GM12865 (cell line): ENCODE measurements around the gene DAPK1.

Experiments used
- DNase-seq: peaks from one replicate; pipeline ENCODE4 v3.0.0; 2010; ENCODE audit warnings: low read depth
- H3K4me3 ChIP-seq: 2 replicates; pipeline ENCODE4 v1.5.1; 2011; ENCODE audit warnings: mild to moderate bottlenecking, low read depth, low read length, control low read depth
- TF ChIP-seq, protein P1 (sequence below): IDR thresholded peaks from 2 replicates; pipeline ENCODE4 v1.5.1; 2011; ENCODE audit warnings: low read length, control low read depth, low read depth, inconsistent platforms; ENCODE audit not compliant: insufficient read depth; ENCODE audit errors: missing control alignments

Gene DAPK1

DNA sequence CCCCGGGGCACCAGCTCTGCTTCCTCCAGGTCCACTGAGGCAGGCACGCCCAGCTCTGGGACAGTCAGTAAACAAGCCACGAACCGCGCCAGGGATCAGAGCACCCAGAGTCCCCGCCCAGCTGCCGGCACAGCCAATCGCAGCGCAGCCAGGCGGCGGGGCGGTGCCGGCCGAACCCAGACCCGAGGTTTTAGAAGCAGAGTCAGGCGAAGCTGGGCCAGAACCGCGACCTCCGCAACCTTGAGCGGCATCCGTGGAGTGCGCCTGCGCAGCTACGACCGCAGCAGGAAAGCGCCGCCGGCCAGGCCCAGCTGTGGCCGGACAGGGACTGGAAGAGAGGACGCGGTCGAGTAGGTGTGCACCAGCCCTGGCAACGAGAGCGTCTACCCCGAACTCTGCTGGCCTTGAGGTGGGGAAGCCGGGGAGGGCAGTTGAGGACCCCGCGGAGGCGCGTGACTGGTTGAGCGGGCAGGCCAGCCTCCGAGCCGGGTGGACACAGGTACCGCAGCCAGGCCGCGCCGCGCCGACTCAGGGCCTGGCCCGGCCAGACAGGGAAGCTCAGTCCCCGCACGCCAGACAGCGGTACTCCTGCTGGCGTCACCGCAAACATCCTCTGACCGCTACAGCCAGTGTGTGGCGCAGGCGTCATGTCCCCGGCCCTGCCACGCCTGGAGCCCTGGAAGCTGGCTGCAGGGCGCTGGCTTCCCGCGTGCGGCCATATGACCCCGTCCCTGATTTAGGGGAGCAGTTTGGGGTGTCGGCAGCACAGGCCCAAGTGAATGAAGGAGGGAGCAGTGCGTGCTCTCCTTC is 228.4 kb downstream of the DAPK1 start, which contains the start of gene CTSL:
Gene CTSL, plus strand, starts transcription at position 220 of the 810 bp plus-strand sequence. CDS start 1,485 bp downstream, outside the sequence.
- DNase-seq = no peak
- no peak within 1 kb of the TSS for H3K4me3 ChIP-seq
- TF ChIP-seq, protein P1, sequence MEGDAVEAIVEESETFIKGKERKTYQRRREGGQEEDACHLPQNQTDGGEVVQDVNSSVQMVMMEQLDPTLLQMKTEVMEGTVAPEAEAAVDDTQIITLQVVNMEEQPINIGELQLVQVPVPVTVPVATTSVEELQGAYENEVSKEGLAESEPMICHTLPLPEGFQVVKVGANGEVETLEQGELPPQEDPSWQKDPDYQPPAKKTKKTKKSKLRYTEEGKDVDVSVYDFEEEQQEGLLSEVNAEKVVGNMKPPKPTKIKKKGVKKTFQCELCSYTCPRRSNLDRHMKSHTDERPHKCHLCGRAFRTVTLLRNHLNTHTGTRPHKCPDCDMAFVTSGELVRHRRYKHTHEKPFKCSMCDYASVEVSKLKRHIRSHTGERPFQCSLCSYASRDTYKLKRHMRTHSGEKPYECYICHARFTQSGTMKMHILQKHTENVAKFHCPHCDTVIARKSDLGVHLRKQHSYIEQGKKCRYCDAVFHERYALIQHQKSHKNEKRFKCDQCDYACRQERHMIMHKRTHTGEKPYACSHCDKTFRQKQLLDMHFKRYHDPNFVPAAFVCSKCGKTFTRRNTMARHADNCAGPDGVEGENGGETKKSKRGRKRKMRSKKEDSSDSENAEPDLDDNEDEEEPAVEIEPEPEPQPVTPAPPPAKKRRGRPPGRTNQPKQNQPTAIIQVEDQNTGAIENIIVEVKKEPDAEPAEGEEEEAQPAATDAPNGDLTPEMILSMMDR = no peak

DNA sequence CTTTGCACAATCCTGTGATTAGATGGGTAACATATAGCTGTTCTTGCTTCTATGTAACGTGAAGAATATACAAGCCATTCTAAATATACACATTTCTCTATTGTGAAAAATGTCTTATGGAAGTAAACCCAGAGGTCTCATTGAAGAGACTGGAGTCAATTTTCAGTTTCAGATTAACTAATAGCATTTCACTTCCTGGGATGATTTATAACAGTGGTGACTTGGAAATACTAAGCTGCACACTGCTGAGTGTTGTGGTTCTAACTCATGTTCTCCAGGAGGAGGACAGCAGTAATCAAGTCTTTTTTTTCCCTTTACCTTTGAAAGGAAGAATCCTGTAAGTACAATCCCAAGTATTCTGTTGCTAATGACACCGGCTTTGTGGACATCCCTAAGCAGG is 231.6 kb downstream of the DAPK1 start:
- no peak for DNase-seq
- TF ChIP-seq, protein P1 = no peak
- H3K4me3 ChIP-seq = no peak overlapping the region

DNA sequence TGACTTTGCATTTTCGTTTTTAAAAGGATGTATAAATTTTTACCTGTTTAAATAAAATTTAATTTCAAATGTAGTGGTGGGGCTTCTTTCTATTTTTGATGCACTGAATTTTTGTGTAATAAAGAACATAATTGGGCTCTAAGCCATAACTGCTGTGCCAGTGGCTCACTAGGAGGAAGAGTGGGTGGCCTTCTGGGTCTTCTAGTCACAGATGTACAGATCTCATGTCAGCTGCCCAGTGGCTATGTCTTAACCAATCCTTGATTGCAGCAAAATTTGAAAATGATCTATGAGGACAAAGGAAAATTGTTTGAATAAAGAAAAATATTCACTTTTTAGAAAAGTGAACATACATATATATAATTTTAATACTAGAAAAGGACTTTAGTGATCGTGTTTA is 233.7 kb downstream of the DAPK1 start:
- H3K4me3 ChIP-seq = no peak overlapping the region
- DNase-seq = no peak
- TF ChIP-seq, protein P1 = no peak

DNA sequence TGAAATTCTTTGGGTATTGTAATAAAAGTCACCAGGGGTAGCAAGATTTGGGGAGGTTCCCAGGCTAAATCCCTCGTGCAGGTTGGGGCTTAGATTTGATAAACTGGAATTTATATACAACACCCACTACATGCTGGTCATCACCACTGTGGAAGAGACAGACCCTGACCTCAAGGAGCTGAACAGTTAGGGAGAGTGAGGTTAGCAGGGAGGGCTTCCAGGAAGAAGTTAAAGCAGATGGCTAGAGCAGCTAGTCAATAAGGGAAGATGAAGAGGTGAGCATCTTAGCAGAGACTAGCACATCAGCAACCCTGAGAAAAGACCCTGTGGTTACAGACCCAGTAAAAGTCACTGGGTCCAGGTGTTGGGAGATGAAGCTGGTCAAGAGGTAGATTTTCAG is 234.7 kb downstream of the DAPK1 start:
- no peak for DNase-seq
- H3K4me3 ChIP-seq = no peak overlapping the region
- TF ChIP-seq, protein P1 = no peak

DNA sequence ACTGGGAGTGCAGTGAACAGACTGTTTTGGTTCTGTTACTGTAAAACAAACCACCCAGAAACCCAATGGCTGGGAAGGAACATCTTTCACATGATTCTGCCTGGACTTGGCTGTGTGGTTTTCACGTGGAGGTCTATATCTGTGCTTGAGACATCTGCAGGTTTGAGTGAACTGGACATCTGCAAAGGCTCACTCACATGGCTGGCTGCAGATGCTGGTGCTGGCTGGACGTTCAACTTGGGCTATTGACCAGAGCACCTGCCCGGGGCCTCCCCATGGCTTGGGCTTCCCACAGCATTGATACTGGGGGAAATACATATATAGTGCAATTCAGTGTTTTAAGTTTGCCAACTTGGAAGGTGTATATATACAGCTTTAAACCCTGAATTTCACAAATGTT is 235.1 kb downstream of the DAPK1 start:
- TF ChIP-seq, protein P1 = no peak
- no peak overlapping the region for H3K4me3 ChIP-seq
- no peak for DNase-seq

DNA sequence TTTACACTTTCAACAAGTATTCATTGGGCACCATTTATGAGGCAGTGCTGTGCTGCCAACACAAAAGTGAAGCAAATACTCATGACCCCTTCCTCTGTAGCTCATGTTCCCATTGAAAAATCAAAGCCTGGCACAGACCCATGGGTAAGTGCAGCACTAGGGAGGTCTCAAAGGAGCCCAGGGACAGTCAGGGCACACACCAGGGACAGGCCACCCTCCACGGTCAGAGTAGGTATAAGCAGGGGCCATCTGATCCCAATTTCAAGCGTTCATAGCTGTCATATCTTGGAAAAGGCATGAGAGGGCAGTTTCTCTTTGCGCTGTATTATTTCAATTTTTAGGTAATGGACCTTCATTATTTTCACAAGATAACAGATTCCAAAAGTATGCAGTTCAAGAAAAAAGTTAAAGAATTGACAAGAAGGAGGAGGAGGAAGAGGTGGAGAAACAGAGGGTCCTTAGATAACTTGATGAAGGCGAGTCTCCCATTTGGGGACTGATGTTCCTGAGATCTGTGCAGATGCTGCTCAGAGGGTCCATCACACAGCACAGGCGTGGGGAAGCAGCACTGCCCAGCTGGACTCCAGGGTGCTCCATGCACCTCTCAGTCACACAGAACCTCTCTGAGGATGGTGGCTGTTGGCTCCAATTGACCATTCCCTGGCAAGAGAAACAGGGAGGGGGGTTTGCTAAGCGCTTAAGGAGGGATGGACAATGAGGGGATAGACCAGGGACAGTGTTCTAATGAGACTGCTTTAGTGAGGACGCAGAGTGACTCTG is 235.8 kb downstream of the DAPK1 start:
- H3K4me3 ChIP-seq = no peak overlapping the region

More for the DNA sequence above, 235.8 kb downstream of the DAPK1 start:
- no peak for DNase-seq
- TF ChIP-seq, protein P1 = no peak
